ENCODE results near the gene PPP1R3E.

DNA sequence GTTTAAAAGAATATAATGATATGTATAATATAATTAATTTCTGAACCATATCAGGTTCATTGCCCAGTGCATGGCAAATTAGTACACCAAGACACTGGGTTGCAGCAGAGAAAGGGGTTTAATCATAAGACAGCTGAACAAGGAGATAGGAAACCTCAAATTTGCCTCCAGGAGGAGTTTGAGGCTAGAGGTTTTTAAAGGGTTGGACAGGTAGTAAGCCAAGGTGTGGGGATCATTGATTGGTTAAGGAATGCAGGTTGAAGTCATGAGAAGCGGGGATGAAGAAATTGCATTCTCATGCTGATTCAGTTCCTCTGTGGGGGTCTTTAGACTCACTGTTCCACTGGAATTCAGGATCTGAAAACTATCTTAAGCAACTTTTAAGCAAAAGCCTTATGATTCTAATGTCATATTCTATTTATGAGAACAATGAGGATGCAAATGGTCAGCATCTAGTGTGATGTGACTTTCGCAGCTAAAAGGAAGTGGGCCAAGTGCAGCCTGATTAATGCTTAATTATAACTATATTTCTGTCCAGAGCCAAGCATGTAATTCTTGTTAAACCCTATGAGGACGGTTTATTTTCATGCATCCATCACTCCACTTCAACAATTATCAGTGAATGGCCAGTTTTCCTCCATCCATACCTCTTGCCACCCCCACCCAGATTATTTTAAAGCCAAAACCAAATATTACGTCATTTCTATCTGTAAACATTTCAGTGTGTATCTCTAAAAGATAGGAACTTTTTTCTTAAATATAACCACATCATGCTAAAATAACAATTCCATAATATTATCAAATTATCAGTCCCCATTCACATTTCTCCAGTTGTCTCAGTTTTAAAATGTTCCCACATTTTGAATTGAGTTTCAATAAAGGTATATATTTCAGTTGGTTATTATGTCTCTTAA is 50.0 kb downstream of the PPP1R3E start:
- TF ChIP-seq TCF12 (IDR thresholded peaks at IDR 0.05) (no peak), NFIC (IDR thresholded peaks at IDR 0.05; ENCODE audit: borderline replicate concordance) (no peak), JUND (IDR thresholded peaks at IDR 0.05) (no peak), TAF1 (IDR thresholded peaks at IDR 0.05; ENCODE audit: borderline replicate concordance, low read depth, low read length) (no peak), MXI1 (IDR thresholded peaks at IDR 0.05; ENCODE audit: low read depth, low read length) (no peak), POLR2AphosphoS5 (IDR thresholded peaks at IDR 0.05; ENCODE audit: low read depth, low read length) (no peak), EP300 (IDR thresholded peaks at IDR 0.05; ENCODE audit: borderline replicate concordance in 1 of 2, low read depth in 1 of 2, low read length in 1 of 2) (no peak), RFX5 (IDR thresholded peaks at IDR 0.05; ENCODE audit: low read length) (no peak), RXRA (IDR thresholded peaks at IDR 0.05; ENCODE audit: borderline replicate concordance, low read depth) (no peak), EZH2phosphoT487 (IDR thresholded peaks at IDR 0.05; ENCODE audit: borderline replicate concordance, low read depth) (no peak)
- TF ChIP-seq, protein P1, sequence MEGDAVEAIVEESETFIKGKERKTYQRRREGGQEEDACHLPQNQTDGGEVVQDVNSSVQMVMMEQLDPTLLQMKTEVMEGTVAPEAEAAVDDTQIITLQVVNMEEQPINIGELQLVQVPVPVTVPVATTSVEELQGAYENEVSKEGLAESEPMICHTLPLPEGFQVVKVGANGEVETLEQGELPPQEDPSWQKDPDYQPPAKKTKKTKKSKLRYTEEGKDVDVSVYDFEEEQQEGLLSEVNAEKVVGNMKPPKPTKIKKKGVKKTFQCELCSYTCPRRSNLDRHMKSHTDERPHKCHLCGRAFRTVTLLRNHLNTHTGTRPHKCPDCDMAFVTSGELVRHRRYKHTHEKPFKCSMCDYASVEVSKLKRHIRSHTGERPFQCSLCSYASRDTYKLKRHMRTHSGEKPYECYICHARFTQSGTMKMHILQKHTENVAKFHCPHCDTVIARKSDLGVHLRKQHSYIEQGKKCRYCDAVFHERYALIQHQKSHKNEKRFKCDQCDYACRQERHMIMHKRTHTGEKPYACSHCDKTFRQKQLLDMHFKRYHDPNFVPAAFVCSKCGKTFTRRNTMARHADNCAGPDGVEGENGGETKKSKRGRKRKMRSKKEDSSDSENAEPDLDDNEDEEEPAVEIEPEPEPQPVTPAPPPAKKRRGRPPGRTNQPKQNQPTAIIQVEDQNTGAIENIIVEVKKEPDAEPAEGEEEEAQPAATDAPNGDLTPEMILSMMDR (IDR thresholded peaks at IDR 0.05), result no peak
- TF ChIP-seq, protein P2, sequence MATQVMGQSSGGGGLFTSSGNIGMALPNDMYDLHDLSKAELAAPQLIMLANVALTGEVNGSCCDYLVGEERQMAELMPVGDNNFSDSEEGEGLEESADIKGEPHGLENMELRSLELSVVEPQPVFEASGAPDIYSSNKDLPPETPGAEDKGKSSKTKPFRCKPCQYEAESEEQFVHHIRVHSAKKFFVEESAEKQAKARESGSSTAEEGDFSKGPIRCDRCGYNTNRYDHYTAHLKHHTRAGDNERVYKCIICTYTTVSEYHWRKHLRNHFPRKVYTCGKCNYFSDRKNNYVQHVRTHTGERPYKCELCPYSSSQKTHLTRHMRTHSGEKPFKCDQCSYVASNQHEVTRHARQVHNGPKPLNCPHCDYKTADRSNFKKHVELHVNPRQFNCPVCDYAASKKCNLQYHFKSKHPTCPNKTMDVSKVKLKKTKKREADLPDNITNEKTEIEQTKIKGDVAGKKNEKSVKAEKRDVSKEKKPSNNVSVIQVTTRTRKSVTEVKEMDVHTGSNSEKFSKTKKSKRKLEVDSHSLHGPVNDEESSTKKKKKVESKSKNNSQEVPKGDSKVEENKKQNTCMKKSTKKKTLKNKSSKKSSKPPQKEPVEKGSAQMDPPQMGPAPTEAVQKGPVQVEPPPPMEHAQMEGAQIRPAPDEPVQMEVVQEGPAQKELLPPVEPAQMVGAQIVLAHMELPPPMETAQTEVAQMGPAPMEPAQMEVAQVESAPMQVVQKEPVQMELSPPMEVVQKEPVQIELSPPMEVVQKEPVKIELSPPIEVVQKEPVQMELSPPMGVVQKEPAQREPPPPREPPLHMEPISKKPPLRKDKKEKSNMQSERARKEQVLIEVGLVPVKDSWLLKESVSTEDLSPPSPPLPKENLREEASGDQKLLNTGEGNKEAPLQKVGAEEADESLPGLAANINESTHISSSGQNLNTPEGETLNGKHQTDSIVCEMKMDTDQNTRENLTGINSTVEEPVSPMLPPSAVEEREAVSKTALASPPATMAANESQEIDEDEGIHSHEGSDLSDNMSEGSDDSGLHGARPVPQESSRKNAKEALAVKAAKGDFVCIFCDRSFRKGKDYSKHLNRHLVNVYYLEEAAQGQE (IDR thresholded peaks at IDR 0.05; ENCODE audit: low read depth, low read length), result no peak
- TF ChIP-seq, protein P3, sequence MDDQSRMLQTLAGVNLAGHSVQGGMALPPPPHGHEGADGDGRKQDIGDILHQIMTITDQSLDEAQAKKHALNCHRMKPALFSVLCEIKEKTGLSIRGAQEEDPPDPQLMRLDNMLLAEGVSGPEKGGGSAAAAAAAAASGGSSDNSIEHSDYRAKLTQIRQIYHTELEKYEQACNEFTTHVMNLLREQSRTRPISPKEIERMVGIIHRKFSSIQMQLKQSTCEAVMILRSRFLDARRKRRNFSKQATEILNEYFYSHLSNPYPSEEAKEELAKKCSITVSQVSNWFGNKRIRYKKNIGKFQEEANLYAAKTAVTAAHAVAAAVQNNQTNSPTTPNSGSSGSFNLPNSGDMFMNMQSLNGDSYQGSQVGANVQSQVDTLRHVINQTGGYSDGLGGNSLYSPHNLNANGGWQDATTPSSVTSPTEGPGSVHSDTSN (IDR thresholded peaks at IDR 0.05), result no peak

Measured in SK-N-SH (cell line).